ENCODE measurements around the gene RFNG.

GRCh38 chr17:82034371-82035011 is 17.1 kb downstream of the RFNG start:
- TF ChIP-seq, protein P1, sequence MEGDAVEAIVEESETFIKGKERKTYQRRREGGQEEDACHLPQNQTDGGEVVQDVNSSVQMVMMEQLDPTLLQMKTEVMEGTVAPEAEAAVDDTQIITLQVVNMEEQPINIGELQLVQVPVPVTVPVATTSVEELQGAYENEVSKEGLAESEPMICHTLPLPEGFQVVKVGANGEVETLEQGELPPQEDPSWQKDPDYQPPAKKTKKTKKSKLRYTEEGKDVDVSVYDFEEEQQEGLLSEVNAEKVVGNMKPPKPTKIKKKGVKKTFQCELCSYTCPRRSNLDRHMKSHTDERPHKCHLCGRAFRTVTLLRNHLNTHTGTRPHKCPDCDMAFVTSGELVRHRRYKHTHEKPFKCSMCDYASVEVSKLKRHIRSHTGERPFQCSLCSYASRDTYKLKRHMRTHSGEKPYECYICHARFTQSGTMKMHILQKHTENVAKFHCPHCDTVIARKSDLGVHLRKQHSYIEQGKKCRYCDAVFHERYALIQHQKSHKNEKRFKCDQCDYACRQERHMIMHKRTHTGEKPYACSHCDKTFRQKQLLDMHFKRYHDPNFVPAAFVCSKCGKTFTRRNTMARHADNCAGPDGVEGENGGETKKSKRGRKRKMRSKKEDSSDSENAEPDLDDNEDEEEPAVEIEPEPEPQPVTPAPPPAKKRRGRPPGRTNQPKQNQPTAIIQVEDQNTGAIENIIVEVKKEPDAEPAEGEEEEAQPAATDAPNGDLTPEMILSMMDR (IDR thresholded peaks at IDR 0.05), result no peak
- TF ChIP-seq, protein P2, sequence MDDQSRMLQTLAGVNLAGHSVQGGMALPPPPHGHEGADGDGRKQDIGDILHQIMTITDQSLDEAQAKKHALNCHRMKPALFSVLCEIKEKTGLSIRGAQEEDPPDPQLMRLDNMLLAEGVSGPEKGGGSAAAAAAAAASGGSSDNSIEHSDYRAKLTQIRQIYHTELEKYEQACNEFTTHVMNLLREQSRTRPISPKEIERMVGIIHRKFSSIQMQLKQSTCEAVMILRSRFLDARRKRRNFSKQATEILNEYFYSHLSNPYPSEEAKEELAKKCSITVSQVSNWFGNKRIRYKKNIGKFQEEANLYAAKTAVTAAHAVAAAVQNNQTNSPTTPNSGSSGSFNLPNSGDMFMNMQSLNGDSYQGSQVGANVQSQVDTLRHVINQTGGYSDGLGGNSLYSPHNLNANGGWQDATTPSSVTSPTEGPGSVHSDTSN (IDR thresholded peaks at IDR 0.05), result no peak
- TF ChIP-seq KDM1A (IDR thresholded peaks at IDR 0.05; ENCODE audit: low read depth), result no peak
- TF ChIP-seq EP300 (IDR thresholded peaks at IDR 0.05), result no peak
- TF ChIP-seq BCL3 (IDR thresholded peaks at IDR 0.05), result no peak
- TF ChIP-seq POLR2A (IDR thresholded peaks at IDR 0.05; ENCODE audit: low read length), result no peak
- TF ChIP-seq EHF (CRISPR knock-in tag; IDR thresholded peaks at IDR 0.05), result no peak

All from A549 (cell line).